ENCODE data around the gene DCTPP1.
"Not testable (repeated sequence)": the region's sequence is repeated elsewhere in the genome, so short reads cannot be mapped to it uniquely, and the experiment has no call there.

The DCTPP1 gene

DNA sequence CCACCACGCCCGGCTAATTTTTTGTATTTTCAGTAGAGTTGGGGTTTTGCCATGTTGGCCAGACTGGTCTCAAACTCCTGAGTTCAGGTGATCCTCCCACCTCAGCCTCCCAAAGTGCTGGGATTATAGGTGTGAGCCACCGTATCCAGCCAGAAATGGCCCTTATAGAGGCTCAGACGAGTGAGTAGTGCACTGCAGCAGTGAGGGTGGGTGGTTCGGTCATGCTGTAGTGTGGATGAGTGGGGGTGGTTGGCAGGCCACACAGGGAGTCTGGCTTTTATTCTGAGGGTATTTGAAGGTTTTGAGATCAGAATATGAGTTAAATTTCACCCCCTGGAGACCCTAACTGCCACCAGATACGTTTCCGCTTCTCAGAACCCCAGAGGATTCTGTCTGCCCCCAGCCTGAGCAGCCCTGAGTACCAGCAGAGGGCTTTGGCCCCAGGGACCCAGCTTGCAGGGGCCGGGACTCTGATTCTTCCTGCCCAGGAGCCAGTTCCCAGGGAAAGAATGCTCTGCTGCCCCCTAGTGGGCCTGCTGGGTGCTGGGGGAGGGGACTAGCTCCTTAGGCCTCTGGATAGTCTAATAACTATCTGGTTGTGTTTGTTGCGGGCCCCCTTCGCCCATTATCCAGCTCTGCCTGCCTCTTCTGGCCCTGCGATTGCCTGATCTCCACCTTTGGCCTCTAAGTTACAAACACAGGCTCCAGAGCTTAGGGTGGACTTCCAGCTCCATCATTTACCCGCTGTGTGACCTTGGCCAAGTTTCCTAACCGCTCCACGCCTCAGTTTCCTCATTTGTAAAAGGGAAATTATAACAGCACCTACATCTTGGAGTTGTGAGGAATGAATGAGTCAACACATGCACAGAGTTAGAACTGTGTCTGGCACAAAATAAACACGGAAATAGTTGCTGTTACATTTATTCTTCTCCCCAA is 20.4 kb downstream of the DCTPP1 start:
- peak; percentile 76 for DNase-seq

- DNase-seq, result no peak
Measured at GRCh38 chr16:30407804-30408534, 21.9 kb downstream of the DCTPP1 start.

DNA sequence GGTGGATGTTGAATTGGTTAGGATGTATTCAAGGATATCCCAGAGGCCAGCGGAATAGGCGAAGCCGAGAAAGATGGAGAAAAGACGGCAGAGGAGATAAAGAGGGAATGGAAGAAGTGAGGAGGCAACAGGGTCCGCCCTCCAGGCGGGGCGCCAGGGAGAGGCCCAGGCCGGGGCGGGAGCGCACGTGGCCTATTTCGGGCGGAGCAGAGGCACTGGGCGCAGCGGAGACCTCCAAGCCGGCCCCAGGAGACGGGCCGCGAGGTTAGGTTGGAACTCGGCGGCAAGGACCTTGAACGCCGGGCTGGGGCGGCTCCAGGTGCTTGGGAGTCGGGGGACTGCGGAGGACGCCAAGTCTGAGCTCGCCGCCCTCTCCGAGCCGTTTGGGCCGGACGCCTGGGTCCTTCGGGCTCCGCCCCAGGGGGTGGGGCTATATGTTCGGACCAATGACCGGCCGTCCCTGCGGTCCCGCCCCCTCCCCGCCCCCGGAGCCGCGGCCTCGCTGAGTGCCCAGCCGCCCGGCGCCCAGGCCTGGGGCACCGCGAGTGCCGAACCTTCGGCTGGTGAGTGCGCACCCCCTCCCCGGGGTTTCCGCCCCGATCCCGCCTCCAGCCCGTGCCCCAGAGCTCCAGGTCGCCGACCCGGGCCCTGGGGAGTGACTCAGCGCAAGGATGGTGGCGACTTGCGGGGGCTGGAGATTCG is 22.6 kb downstream of the DCTPP1 start, which contains the start of gene ZNF771:
Gene ZNF771 (plus strand): TSS at position 505 of the 702 bp plus-strand sequence. CDS start 448 bp downstream, outside the sequence.
- DNase-seq, result peak; percentile 81

- DNase-seq, result no peak
Measured at GRCh38 chr16:30406795-30407101, 23.1 kb downstream of the DCTPP1 start.

DNA sequence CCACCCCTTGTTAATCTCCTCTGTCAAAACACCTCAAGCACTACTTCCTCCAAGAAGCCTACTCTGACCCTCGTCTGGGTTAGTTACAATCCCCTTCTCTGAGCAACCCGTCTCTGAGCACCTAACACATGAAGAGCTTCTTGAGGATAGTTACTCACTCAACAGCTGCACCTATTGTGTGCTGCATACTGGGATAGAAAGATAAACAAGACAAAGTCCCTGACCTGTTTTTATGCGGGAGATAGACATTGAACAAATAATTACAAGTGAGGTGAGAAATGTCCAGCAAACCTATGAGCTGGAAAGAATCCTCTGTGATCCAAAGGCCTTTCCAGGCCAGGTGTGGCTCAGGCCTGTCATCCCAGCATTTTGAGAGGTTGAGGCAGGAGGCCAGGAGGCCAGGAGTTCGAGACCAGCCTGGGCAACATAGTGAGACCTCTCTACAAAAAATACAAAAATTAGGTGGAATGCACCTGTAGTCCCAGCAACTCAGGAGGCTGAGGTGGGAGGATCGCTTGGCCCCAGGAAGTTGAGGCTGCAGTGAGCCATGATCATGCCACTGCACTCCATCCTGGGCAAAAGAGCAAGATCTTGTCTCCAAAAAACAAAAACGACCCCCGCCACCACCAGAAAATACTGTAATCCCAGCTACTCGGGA is 27.9 kb downstream of the DCTPP1 start:
- DNase-seq, result no peak

GRCh38 chr16:30399435-30400186 is 30.2 kb downstream of the DCTPP1 start:
- no peak for DNase-seq

DNA sequence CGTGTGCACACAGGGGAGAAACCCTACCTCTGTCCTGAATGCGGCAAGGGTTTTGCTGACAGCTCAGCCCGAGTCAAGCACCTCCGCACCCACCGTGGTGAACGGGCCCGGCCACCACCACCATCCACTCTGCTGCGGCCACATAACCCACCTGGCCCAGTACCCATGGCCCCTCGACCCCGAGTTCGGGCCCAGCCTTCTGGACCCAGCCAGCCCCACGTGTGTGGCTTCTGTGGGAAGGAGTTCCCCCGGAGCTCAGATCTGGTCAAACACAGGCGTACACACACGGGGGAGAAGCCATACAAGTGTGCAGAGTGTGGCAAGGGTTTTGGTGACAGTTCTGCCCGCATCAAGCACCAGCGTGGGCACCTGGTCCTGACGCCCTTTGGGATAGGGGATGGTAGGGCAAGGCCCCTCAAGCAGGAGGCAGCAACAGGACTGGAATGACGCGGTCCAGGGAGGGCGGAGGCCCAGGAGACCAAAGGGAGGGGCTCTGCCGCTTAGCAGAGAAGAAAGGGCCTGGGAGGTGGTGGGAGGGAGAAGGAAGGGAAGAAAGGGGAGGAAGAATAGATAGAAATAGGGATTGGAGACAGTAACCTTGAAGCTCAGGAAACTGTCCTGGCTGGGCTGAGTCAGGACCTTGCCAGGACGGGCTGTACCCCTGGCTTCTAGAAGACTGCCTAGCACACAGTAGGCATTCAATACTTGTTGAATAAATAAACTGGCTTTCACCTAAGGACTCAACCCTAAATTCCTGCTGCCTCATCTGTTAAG is 31.0 kb downstream of the DCTPP1 start:
- DNase-seq, result no peak

- no peak for DNase-seq
Measured at GRCh38 chr16:30397776-30398660, 31.8 kb downstream of the DCTPP1 start.

GRCh38 chr16:30397056-30397455 is 32.8 kb downstream of the DCTPP1 start:
- DNase-seq, result no peak

- DNase-seq, result not testable (repeated sequence)
Measured at GRCh38 chr16:30396627-30397026, 33.2 kb downstream of the DCTPP1 start.

DNA sequence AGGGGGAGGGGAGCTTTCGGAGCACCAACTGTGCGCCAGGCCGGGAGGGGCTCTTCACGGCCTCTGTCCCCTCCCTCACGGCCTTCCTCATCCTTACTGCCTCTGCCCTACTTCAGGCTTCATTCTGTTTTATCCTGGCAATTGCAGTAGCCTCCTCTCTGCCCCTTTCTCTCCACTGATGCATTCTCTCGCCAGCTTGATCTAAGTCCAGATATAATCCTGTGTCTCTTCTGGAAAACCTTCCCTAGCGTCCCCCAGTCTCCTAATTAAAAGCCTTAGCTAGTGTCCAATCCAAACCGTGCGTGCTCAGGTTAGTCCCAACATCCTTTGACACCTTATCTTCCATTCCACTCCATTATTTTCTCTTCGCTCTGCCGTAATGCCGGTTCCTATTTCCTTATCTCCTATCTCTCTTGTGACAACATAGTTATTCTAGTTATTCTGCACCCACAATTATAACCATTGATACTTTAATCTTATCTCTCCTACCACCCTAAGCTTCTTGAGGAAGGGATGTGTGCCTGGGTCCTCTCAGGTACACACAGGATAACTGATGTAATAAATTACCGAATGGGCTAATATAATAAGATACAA is 33.7 kb downstream of the DCTPP1 start:
- no peak for DNase-seq

GRCh38 chr16:30395155-30395991 is 34.5 kb downstream of the DCTPP1 start, which contains the start of gene ZNF48:
Gene ZNF48, plus strand, starts transcription at chr16:30395420. Its CDS starts 375 bp downstream, at chr16:30395795.
- DNase-seq, result peak; percentile 55

GRCh38 chr16:30394592-30395154 is 35.2 kb downstream of the DCTPP1 start:
- DNase-seq, result no peak

DNA sequence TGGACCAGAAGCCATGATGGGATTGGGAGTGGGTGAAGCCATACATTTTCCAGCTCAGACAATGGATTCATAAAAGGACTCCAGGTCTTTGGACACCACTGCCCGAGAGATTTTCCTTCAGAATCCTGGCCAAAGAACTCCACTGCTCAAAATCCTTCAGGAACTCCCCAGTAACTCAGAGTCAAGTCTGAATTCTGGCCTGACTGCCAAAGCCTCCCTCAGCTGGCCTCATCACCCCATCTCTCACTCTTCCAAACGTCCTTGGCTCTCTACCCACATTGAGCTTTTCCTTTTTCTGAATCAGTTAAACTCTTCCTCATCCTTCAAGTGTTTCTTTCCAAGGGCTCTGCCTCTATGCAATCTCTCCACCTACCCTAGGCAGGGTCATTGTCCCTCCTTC is 46.3 kb downstream of the DCTPP1 start:
- DNase-seq, result no peak

DNA sequence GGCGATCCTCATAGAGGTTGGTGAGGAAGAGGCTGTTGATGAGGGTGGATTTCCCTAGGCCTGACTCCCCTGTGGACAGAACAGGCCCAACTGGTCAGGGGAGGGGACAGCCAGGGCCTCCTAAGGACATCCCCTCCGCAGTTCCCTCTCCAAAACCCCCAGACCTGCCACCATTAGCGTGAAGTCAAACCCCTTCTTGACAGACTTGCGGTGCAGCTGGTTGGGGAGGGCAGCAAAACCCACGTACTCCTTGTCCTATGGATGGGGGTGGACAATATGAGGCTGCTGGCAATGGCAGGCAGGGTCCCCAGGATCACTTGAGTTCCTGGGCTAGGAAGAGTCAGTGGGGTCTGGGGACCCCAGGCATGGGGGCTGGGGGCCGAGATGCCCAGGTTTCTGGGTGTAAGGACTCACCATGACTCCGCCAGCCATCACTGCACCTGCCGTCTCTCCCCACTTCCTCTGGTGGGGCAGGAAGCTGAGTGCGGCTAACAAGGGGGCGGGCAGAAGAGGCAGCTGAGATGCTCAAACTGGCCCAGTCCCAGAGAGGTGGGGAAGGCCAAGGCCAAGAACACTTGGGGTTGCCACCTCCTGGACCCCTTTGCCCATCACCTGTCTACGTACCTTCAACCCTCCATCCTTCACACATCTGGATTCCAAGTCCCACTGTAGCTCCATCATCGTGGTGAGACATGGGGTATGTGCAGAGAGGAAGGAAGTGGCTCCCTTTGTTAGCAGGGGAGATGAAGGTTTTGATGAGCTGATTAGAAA is 47.5 kb downstream of the DCTPP1 start, which contains the start of gene SEPTIN1:
Gene SEPTIN1 (minus strand): TSS at position 451 of the 771 bp plus-strand sequence. CDS start 19 bp downstream, at position 432.
- no peak for DNase-seq

GRCh38 chr16:30381291-30382041 is 48.4 kb downstream of the DCTPP1 start:
- no peak for DNase-seq

- DNase-seq, result no peak
Measured at GRCh38 chr16:30380803-30381208, 49.0 kb downstream of the DCTPP1 start.
